Fibroblast of skin of left biceps (primary cell): ENCODE results near the gene COX14.
"Not testable (repeated sequence)": the region's sequence is repeated elsewhere in the genome, so short reads cannot be mapped to it uniquely, and the experiment has no call there.

Experiments
- DNase-seq, 2 experiments: peaks; one replicate each; pipeline ENCODE4 v3.0.0-alpha.2; 2013; ENCODE audit warnings: low read depth in 2 of 2

The COX14 gene

GRCh38 chr12:50154947-50155346 lies 42.9 kb downstream of the COX14 start:
- DNase-seq: not testable (repeated sequence)

- DNase-seq: no peak
Observed at GRCh38 chr12:50156641-50157040, 44.6 kb downstream of the COX14 start.

GRCh38 chr12:50157259-50157658 lies 45.2 kb downstream of the COX14 start:
- no peak for DNase-seq

GRCh38 chr12:50160643-50161042 lies 48.6 kb downstream of the COX14 start:
- DNase-seq: no peak

GRCh38 chr12:50162230-50162629 lies 50.2 kb downstream of the COX14 start:
- no peak for DNase-seq

GRCh38 chr12:50164963-50165362 lies 52.9 kb downstream of the COX14 start:
- no peak for DNase-seq

GRCh38 chr12:50166799-50167048 lies 54.7 kb downstream of the COX14 start:
- no peak for DNase-seq

- DNase-seq: peak; percentile 97 to 98
Observed at GRCh38 chr12:50167049-50167828, 55.2 kb downstream of the COX14 start, which contains the start of gene CERS5. Gene CERS5, minus strand, starts transcription at chr12:50167369. Its CDS starts 72 bp downstream, at chr12:50167297.
